Peyer's patch (tissue), 4 donors: Measurements from ENCODE around the gene IFRD2.

ENCODE experiments used
- POLR2A ChIP-seq, 2 donors: fragments of 450-650 bp; IDR thresholded peaks; one replicate each; pipeline ENCODE4 v1.5.1; 2017; ENCODE audit warnings: antibody characterized with exemption in 2 of 2, mild to moderate bottlenecking in 2 of 2, moderate library complexity in 2 of 2
- TF ChIP-seq, protein P1 (sequence below), 6 experiments: fragments of 450-650 bp in 4 of 6; fragments of 200-600 bp in 2 of 6; sonication (generic) in 1 of 6; IDR thresholded peaks; one replicate each; pipeline ENCODE4 v1.5.1; 2017 to 2019; ENCODE audit warnings: antibody characterized with exemption in 6 of 6, mild to moderate bottlenecking in 3 of 6, moderate library complexity in 1 of 6

DNA sequence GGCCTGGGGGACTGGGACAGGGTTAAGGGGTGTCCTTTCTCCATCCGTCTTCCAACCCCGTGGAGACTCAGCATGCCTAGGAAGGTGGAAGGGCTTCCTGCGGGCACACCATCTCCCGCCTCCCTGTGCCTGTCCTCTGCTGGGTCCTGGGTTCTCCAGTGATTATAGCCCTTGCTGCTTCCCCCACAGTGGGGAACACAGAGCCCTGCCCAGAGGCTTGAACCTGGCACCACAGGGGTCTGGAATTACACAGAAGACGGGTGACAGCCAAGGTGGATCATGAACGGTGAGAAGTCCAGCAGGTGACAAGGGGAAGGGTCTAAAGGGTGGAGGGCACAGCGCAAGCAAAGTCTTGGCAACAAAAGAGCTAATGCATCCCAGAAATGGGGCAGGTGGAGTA is 29.5 kb downstream of the IFRD2 start:
- TF ChIP-seq, protein P1, sequence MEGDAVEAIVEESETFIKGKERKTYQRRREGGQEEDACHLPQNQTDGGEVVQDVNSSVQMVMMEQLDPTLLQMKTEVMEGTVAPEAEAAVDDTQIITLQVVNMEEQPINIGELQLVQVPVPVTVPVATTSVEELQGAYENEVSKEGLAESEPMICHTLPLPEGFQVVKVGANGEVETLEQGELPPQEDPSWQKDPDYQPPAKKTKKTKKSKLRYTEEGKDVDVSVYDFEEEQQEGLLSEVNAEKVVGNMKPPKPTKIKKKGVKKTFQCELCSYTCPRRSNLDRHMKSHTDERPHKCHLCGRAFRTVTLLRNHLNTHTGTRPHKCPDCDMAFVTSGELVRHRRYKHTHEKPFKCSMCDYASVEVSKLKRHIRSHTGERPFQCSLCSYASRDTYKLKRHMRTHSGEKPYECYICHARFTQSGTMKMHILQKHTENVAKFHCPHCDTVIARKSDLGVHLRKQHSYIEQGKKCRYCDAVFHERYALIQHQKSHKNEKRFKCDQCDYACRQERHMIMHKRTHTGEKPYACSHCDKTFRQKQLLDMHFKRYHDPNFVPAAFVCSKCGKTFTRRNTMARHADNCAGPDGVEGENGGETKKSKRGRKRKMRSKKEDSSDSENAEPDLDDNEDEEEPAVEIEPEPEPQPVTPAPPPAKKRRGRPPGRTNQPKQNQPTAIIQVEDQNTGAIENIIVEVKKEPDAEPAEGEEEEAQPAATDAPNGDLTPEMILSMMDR (IDR thresholded peaks at IDR 0.05) = no peak
- TF ChIP-seq POLR2A (IDR thresholded peaks at IDR 0.05) = no peak
